Left lung (tissue), 10 donors: ENCODE measurements around the gene DAAM1. TPM values are rescaled to one million over a fixed set of nuclear protein-coding genes. Genes with fewer than 3 reads are reported as not detected.

ENCODE experiments used
- ATAC-seq: fragments of 200-7000 bp; cut with Tn5 transposase; one replicate; pipeline ENCODE4 v1.9.1; 2020; ENCODE audit warnings: moderate library complexity
- DNase-seq, 4 donors: peaks; one replicate each; pipeline ENCODE4 v3.0.0-alpha.2; 2013 to 2020
- H3K27ac ChIP-seq, 2 donors: fragments of 200-600 bp; sonication (generic) in 1 of 2; one replicate each; pipeline versions ENCODE4 v1.5.0 to v1.8.0; 2020 to 2021
- H3K27me3 ChIP-seq, 2 donors: fragments of 200-600 bp; sonication (generic) in 1 of 2; one replicate each; pipeline versions ENCODE4 v1.5.0 to v1.8.0; 2020 to 2021
- H3K36me3 ChIP-seq, 2 donors: fragments of 200-600 bp; sonication (generic) in 1 of 2; one replicate each; pipeline versions ENCODE4 v1.5.0 to v1.8.0; 2020 to 2021
- H3K4me1 ChIP-seq, 2 donors: fragments of 200-600 bp; one replicate each; pipeline ENCODE4 v1.8.0; 2021
- H3K4me3 ChIP-seq, 2 donors: fragments of 200-600 bp; sonication (generic) in 1 of 2; one replicate each; pipeline versions ENCODE4 v1.5.0 to v1.8.0; 2020 to 2021; ENCODE audit warnings: mild to moderate bottlenecking in 1 of 2
- H3K9me3 ChIP-seq, 2 donors: fragments of 200-600 bp; sonication (generic) in 1 of 2; one replicate each; pipeline versions ENCODE4 v1.5.0 to v1.8.0; 2020 to 2021
- CTCF ChIP-seq, 2 donors: fragments of 200-600 bp; sonication (generic) in 1 of 2; IDR thresholded peaks; one replicate each; pipeline versions ENCODE4 v1.5.0 to v1.8.0; 2021; ENCODE audit warnings: antibody characterized with exemption in 2 of 2
- intact Hi-C, 2 donors: fragments of 100-400 bp; cut with DNase I; formaldehyde crosslinking; loops; one replicate each; pipeline versions ENCODE4 v1.11.2 to v1.14.2; 2022
- polyA plus RNA-seq, 6 donors: library from polyadenylated mRNA; unstranded; fragments of 120-200 nt; gene quantifications; one replicate each; pipeline ENCODE4 v1.2.1, GENCODE V29; 2013; ENCODE audit not compliant: insufficient read length in 6 of 6
- total RNA-seq, 2 donors: library from RNA; stranded (reverse); fragmentation: NEBNext Ultra II Directional; extraction: Animal tissue kit (Norgen Biotek cat#: 25700); gene quantifications; one replicate each; pipeline ENCODE4 v1.2.1, GENCODE V29; 2021
- donor health status: DM: no; HTN: yes; CAD: no.
- donor health status: DM: no; HTN: no; CAD: no.

Gene DAAM1
- total and polyA plus RNA-seq, 8 donors, result 47.5 to 68.4 (median 51.0) TPM

GRCh38 chr14:59176765-59177164 is 11.7 kb upstream of the DAAM1 start:
- ATAC-seq, result no peak
- H3K27ac ChIP-seq, result no peak overlapping the region
- H3K27me3 ChIP-seq, result no peaks in the 10 kb centered on the region
- DNase-seq, result no peak
- TF ChIP-seq CTCF (IDR thresholded peaks at IDR 0.05), result no peak
- H3K36me3 ChIP-seq, result no peaks in the 10 kb centered on the region
- no peaks in the 10 kb centered on the region for H3K4me1 ChIP-seq
- no peak overlapping the region for H3K4me3 ChIP-seq
- H3K9me3 ChIP-seq, result no peaks in the 10 kb centered on the region
- intact Hi-C loops, result no loop called here

GRCh38 chr14:59177262-59177661 is 11.2 kb upstream of the DAAM1 start:
- no peak for TF ChIP-seq CTCF (IDR thresholded peaks at IDR 0.05)
- no peak for DNase-seq
- H3K27ac ChIP-seq, result no peak overlapping the region
- intact Hi-C loops, result no loop called here
- H3K36me3 ChIP-seq, result no peaks in the 10 kb centered on the region
- ATAC-seq, result no peak
- H3K9me3 ChIP-seq, result no peaks in the 10 kb centered on the region
- no peaks in the 10 kb centered on the region for H3K4me1 ChIP-seq
- H3K4me3 ChIP-seq, result no peak overlapping the region
- no peaks in the 10 kb centered on the region for H3K27me3 ChIP-seq

GRCh38 chr14:59181791-59182190 is 6.7 kb upstream of the DAAM1 start:
- ATAC-seq, result no peak
- intact Hi-C loops, result no loop called here

GRCh38 chr14:59182641-59183040 is 5.8 kb upstream of the DAAM1 start:
- Histone ChIP-seq H3K36me3 (no peaks in the 10 kb centered on the region), H3K4me3 (no peak overlapping the region), H3K4me1 (no peaks in the 10 kb centered on the region), H3K27me3 (no peaks in the 10 kb centered on the region), H3K9me3 (no peaks in the 10 kb centered on the region), H3K27ac (no peak overlapping the region)
- DNase-seq, result no peak
- ATAC-seq, result no peak
- no peak for TF ChIP-seq CTCF (IDR thresholded peaks at IDR 0.05)
- intact Hi-C loops, result no loop called here

More at GRCh38 chr14:59181791-59182190, 6.7 kb upstream of the DAAM1 start:
- Histone ChIP-seq H3K27ac (no peak overlapping the region), H3K27me3 (no peaks in the 10 kb centered on the region), H3K4me1 (no peaks in the 10 kb centered on the region), H3K36me3 (no peaks in the 10 kb centered on the region), H3K9me3 (no peaks in the 10 kb centered on the region), H3K4me3 (no peak overlapping the region)
- TF ChIP-seq CTCF (IDR thresholded peaks at IDR 0.05), result no peak
- DNase-seq, result no peak

GRCh38 chr14:59183150-59183549 is 5.3 kb upstream of the DAAM1 start:
- intact Hi-C loops, result no loop called here
- TF ChIP-seq CTCF (IDR thresholded peaks at IDR 0.05), result no peak

More at GRCh38 chr14:59183150-59183549, 5.3 kb upstream of the DAAM1 start:
- H3K4me1 ChIP-seq, result no peaks in the 10 kb centered on the region
- no peak for DNase-seq
- H3K36me3 ChIP-seq, result no peaks in the 10 kb centered on the region
- H3K4me3 ChIP-seq, result no peak overlapping the region
- H3K27ac ChIP-seq, result no peak overlapping the region
- H3K9me3 ChIP-seq, result no peaks in the 10 kb centered on the region
- H3K27me3 ChIP-seq, result no peaks in the 10 kb centered on the region
- no peak for ATAC-seq
